Measurements from ENCODE around the gene TEDDM1.

DNA sequence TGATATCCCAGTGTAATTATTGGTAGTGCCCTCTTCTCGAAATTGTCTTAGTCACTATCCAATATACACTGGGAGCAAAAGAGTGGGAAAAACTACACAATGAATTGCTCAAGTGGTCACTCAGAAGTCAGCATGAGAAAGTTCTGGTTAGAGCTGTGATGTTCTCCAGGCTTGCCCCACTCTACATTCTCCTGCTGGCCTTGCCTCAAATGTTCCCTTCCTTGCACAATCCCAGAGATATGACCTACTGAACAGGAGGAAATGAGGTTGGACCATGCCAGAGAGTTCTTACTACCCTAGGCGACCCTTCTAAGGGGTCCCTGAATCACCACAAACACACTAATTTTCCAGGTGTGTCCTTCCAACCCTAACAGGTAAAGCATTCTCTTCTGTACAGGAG lies 49.6 kb downstream of the TEDDM1 start:
- TF ChIP-seq, protein P1, sequence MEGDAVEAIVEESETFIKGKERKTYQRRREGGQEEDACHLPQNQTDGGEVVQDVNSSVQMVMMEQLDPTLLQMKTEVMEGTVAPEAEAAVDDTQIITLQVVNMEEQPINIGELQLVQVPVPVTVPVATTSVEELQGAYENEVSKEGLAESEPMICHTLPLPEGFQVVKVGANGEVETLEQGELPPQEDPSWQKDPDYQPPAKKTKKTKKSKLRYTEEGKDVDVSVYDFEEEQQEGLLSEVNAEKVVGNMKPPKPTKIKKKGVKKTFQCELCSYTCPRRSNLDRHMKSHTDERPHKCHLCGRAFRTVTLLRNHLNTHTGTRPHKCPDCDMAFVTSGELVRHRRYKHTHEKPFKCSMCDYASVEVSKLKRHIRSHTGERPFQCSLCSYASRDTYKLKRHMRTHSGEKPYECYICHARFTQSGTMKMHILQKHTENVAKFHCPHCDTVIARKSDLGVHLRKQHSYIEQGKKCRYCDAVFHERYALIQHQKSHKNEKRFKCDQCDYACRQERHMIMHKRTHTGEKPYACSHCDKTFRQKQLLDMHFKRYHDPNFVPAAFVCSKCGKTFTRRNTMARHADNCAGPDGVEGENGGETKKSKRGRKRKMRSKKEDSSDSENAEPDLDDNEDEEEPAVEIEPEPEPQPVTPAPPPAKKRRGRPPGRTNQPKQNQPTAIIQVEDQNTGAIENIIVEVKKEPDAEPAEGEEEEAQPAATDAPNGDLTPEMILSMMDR (IDR thresholded peaks at IDR 0.05; ENCODE audit: extremely low read depth in 1 of 2, insufficient read depth in 1 of 2, low read depth in 1 of 2, low read length in 2 of 2) = no peak
- TF ChIP-seq EZH2 (IDR thresholded peaks at IDR 0.05; ENCODE audit: borderline replicate concordance, low read depth, low read length, severe bottlenecking) (no peak), POLR2AphosphoS5 (IDR thresholded peaks at IDR 0.05; ENCODE audit: insufficient read depth, low read depth, low read length) (no peak), POLR2A (IDR thresholded peaks at IDR 0.05; ENCODE audit: low read depth, low read length) (no peak), FOS (IDR thresholded peaks at IDR 0.05; ENCODE audit: borderline replicate concordance, insufficient read depth, low read length) (no peak)

Data from endothelial cell of umbilical vein (primary cell).